GM12875 (cell line): Measurements from ENCODE around the gene EFNA2.

ENCODE experiments used
- H3K4me3 ChIP-seq: one replicate; pipeline ENCODE4 v1.5.1; 2011; ENCODE audit warnings: low read depth, low read length, control low read depth
- TF ChIP-seq, protein P1 (sequence below): IDR thresholded peaks from 2 replicates; pipeline ENCODE4 v1.5.1; 2011; ENCODE audit warnings: low read depth, mild to moderate bottlenecking, control low read depth, inconsistent platforms, low read length, moderate library complexity, borderline replicate concordance; ENCODE audit not compliant: insufficient read depth

Gene EFNA2

DNA sequence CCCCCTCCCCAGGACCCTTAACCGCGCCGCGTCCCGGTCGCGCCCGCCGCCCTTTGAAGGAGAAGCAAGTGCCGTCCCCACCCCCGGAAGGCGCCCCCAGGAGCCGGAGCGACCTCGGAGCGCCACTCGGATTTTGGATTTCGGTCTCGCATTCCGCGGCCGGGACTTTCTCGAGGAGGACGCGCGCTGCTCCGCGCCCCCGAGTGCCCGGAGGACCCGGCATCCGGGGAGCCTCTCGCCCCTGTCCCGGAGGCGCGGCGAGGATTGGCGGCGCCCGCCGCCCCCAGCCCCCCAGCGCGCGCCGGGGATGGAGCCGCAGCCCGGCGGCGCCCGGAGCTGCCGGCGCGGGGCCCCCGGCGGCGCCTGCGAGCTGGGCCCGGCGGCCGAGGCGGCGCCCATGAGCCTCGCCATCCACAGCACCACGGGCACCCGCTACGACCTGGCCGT is 35.7 kb upstream of the EFNA2 start:
- TF ChIP-seq, protein P1, sequence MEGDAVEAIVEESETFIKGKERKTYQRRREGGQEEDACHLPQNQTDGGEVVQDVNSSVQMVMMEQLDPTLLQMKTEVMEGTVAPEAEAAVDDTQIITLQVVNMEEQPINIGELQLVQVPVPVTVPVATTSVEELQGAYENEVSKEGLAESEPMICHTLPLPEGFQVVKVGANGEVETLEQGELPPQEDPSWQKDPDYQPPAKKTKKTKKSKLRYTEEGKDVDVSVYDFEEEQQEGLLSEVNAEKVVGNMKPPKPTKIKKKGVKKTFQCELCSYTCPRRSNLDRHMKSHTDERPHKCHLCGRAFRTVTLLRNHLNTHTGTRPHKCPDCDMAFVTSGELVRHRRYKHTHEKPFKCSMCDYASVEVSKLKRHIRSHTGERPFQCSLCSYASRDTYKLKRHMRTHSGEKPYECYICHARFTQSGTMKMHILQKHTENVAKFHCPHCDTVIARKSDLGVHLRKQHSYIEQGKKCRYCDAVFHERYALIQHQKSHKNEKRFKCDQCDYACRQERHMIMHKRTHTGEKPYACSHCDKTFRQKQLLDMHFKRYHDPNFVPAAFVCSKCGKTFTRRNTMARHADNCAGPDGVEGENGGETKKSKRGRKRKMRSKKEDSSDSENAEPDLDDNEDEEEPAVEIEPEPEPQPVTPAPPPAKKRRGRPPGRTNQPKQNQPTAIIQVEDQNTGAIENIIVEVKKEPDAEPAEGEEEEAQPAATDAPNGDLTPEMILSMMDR, result no peak
- peak overlapping the region; percentile 73 for H3K4me3 ChIP-seq

DNA sequence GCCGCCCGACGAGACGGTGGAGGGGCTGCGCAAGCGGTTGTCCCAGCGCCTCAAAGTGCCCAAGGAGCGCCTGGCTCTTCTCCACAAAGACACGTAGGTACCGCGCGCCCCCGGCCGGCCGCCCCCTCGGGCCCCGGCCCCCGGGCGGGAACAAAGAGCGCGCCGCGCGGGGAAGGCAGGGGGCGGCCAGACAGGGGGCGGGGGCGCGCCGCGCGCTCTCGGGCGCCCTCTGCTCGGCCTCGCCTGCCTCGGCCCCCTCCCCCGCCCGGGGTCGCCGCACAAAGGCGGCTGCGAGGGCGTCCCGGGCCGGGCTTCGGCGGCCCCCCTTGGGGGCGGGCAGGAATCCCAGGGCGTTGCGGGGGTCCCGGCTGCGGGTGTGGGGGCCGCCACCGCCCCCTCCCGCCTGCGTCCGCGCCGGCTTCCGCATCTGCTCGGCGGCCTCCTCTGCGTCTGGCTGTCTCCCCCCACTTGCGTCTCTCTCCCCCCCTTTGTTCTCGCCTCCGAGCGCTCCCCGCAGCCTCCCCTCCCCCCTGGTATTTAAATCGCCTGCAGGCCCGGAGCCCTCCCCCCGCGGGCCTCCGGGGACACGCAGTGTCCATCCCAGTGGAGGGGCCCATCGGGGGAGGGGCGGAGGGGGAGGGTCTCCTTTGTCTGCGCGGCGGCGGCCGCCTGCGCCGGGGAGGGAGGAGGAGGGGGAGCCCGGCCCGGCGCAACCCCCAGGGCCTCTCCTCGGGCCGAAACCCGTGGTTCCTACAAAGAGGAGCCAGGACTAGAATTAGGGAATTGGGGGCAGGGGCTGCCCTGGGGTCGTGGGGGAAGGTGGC is 35.0 kb upstream of the EFNA2 start:
- peak overlapping the region; percentile 73 for H3K4me3 ChIP-seq

DNA sequence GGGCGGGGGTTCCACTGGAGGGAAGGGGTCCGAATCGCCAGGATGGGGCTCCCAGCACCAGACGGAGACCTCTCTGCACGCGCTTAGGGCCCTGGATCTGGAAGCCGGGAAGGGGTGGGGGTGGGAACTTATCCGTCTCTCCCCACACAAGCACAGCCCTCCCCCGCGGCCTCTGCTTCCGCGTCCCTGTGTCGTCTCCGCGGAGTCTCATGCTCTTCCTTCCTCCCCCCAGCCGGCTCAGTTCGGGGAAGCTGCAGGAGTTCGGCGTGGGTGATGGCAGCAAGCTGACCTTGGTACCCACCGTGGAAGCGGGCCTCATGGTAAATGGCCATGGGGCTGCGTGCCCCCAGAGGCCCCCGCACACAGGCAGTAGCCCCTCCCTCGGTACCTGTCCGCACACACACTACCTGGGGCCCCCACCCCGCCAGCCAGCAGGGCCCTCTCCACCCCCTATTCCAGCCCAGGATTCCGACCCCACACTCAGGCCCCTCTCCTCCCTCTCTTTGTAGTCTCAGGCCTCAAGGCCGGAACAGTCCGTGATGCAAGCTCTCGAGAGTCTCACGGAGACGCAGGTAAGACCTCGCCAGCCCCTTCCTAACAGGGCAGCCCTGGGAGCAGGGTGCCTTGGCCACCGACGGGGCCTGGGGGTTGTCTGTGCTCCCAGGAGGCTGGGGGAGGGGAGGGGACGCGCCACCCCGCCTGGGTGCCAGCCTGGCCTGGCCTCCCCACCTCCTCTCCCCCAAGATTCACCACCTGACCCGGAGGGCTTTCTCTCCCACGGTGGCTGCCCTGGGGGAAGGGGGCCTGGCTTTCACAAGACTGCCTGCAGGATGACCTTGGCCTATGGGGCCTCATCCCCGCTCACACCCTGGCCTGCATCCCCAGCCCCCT is 34.1 kb upstream of the EFNA2 start:
- TF ChIP-seq, protein P1, result no peak
- peak overlapping the region; percentile 73 for H3K4me3 ChIP-seq

More for the DNA sequence above, 35.0 kb upstream of the EFNA2 start:
- TF ChIP-seq, protein P1, result no peak

DNA sequence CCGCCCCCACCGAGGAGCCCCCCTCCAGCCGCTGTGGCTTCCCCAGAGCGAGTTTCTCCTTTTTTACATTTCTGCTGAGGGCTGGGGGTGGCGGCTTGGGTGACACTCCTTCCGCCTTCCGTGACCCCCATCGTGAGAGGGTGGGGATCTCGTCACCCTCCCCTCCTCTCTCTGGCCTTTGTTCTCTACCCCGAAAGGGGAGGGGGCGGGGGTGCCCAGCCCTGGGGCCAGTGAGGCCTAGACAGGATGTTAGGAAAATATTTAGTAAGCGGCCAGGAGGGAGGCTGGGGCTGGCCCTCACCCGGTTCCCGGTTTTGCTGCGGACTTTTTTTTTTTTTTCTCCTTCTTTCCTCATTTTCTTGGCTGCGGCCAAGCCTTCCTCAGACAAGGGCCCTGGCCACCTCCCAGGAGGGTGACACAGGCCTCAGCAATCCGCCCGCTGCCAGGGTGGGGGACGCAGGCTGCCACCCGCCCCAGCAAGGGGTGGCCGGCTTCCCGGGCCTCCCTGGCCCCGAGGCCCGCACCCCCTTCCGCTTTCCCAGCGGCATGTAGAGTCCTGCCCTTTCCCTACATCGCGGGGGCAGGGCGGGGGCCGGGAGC is 33.4 kb upstream of the EFNA2 start:
- TF ChIP-seq, protein P1, result no peak
- peak overlapping the region; percentile 73 for H3K4me3 ChIP-seq

DNA sequence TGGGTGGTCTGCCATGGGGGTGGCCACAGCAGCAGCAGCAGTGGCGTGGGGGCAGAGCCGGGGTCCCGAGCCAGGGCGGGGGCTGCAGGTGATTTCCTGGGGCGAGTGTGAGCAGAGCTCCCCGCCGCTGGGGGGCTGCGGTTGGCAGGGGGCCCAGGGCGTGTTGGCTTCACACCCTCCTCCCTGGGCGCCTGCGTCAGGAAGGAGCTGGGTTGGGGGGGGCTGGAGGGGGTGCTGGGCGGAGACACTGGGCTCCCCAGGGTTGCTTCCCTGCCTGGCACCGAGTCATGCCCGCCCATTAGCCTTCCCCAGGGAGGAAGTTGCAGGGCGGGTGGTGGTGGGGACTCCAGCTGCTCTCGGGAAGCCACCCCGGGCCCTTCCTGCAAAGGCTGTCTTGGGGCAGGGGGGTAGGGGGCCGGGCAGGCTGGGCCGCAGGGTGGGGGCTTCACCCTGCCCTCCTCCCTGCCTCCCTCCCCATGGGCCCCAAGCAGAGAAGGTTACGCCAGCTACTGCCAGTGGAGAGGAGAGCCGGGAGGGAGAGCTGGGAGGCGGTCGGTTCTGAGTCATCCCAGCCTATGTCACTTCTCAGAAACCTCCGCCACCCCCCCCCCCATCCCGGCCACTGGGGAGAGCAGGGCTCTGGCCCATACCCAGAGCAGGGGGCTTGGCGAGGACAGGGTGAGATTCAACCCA is 32.7 kb upstream of the EFNA2 start:
- H3K4me3 ChIP-seq, result peak overlapping the region; percentile 73
- TF ChIP-seq, protein P1, result 0 out of 2 replicates have a peak, but pooled peaks have one; percentile 10

DNA sequence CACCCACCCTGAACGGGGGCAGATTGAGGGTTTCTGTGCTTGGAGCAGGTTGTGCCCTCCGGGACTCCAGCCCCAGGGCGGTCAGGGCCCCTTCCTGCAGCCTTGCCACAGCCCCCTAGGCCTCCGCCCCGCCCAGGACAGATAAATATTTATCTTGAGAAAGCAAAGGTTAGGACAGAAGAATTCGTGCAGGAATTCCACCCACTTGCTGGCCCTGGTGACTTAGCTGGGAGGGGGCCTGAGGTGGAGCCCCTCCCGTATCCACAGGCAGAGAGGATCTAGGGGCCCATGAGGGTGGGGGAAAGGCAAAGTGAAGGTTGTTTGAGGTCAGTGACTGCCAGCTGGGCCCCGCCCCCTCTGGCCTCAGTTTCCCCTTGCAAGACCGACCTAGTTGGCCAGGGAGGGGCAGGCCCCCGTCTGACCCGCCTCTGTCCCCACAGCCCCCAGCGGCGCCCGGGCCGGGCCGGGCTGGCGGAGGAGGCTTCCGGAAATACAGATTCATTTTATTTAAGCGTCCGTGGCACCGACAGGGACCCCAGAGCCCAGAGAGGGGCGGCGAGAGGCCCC is 32.1 kb upstream of the EFNA2 start:
- no peak overlapping the region for H3K4me3 ChIP-seq
- TF ChIP-seq, protein P1, result no peak
